ENCODE data around the gene RXRA. TPM values are rescaled to one million over a fixed set of nuclear protein-coding genes. Genes with fewer than 3 reads are reported as not detected.

RXRA gene
- total and polyA plus RNA-seq, 2 of the 13 experiments (the other 11 are each of a cell fraction or from before 2014, with no cell fraction given), result 18.9 to 29.2 TPM

- TF ChIP-seq PAF1 (CRISPR knock-in tag; IDR thresholded peaks at IDR 0.05) (no peak), SNAPC4 (CRISPR knock-in tag; IDR thresholded peaks at IDR 0.05) (no peak), ZFAT (CRISPR knock-in tag; conservative IDR thresholded peaks at IDR 0.05) (no peak), MATR3 (CRISPR knock-in tag; IDR thresholded peaks at IDR 0.05) (no peak), MTF2 (CRISPR knock-in tag; IDR thresholded peaks at IDR 0.05; ENCODE audit: borderline replicate concordance) (no peak), ZNF768 (CRISPR knock-in tag; IDR thresholded peaks at IDR 0.05) (peak; percentile 81)
These were observed 74.0 kb downstream of the RXRA start (continued) for GRCh38 chr9:134400283-134400682.

- Histone ChIP-seq H3K36me3 (replicated peaks in 1 of 2; ENCODE audit: control insufficient read depth in 1 of 2, insufficient read depth in 2 of 2, low read length in 2 of 2) (peaks cover 5 to 22% of the 10 kb centered on the region in 2 experiments; a peak in 4 of 5 replicates), H4K20me1 (ENCODE audit: insufficient read depth, low read length) (peaks cover 40% of the 10 kb centered on the region), H3K9me3 (ENCODE audit: low read length) (peaks cover 10% of the 10 kb centered on the region), H3K27me3 (ENCODE audit: control insufficient read depth in 1 of 2, insufficient read depth in 2 of 2, low read length in 2 of 2) (no peaks in the 10 kb centered on the region), H3K4me3 (replicated peaks in 1 of 3; ENCODE audit: insufficient read depth in 1 of 3, low read depth in 2 of 3, low read length in 3 of 3) (no peak overlapping the region), H3K4me2 (ENCODE audit: low read depth, low read length) (no peak overlapping the region), H3K9ac (ENCODE audit: insufficient read depth, low read depth, low read length) (no peak overlapping the region), H3K4me1 (ENCODE audit: insufficient read depth, low read length) (no peaks in the 10 kb centered on the region), H3K27ac (ENCODE audit: extremely low read length, insufficient read depth, low read length) (no peak overlapping the region), H2AFZ (ENCODE audit: low read length) (no peak overlapping the region), H3K79me2 (ENCODE audit: insufficient read depth, low read length) (peaks cover 21% of the 10 kb centered on the region)
- no TSS peak for BruUV-seq (replicated peaks)
- TF ChIP-seq ZNF556 (CRISPR knock-in tag; IDR thresholded peaks at IDR 0.05; ENCODE audit: borderline replicate concordance), result no peak
- TF ChIP-seq SP4 (CRISPR knock-in tag; IDR thresholded peaks at IDR 0.05), result no peak
- TF ChIP-seq ZFAT (CRISPR knock-in tag; conservative IDR thresholded peaks at IDR 0.05), result no peak
- FAIRE-seq (no peak), DNase-seq (ENCODE audit: low spot score) (no peak), ATAC-seq (no peak)
- ChIA-PET CTCF (ENCODE audit: low intra/inter-chr PET ratio, low total read pairs) (no interaction called here), POLR2A (no interaction called here)
- 98% methylated on average over 8 of the region's 19 CpGs for WGBS (ENCODE audit: low lambda C conversion rate)
- intact Hi-C loops (cut with micrococcal nuclease; ENCODE audit: unreplicated experiment), result no loop called here
- in situ Hi-C loops (cut with HindIII; ENCODE audit: extremely low pct_ligation_motif_present, low pct_unique_long_range_greater_than_20kb), result no loop called here
These were observed 75.1 kb downstream of the RXRA start for GRCh38 chr9:134401391-134401790.
